GM21723 (cell line): Measurements from ENCODE around the gene SHLD1.

Experiments
- ATAC-seq: cut with Tn5 transposase; IDR thresholded peaks from one replicate; pipeline ENCODE4 v1.9.1; 2021; ENCODE audit warnings: mild to moderate bottlenecking, moderate library complexity; ENCODE audit not compliant: unreplicated experiment

SHLD1 gene

DNA sequence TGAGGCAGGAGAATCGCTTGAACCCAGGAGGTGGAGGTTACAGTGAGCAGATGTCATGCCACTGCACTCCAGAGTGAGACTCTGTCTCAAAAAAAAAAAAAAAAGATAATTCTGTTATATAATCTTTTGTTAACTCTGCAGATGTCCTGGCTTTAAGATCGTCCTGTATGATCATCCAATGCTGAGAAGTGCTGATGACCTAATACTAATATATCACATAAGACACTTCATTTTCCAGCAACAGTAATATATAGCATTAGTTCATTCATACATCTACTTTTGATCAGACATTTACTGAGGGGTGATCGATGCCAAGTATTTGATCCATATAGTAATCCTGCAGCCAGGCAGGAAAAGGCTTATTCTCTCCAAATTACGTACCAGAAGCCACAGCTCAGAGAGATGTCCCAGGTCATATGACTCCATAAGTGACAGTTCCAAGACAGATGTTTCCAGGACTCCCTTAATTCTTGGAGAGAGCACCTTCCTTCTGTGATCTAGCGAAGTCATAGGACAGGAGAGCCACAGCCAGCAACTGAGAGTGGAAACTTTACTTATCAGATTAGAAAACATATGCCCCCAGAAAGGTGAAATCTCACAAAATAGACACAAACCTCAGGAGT lies 60.7 kb downstream of the SHLD1 start:
- ATAC-seq: no peak

DNA sequence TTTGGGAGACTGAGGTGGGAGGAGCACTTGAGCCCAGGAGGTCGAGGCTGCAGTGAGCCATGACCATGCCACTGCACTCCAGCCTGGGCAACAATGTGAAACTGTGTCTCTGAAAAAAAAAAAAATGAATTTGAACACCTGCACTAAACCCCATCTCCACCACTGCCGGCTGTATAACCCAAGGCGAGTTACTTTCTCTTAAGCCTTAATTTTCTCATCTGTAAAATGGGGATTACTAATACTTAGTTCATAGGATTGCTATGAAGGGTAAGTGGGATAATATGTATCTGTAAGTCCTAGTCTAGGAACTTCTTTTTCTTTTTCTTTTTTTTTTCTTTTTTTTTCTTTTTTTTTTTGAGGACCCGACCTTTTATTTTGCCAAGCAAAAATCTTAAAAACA lies 61.5 kb downstream of the SHLD1 start:
- no peak for ATAC-seq

- ATAC-seq: no peak
These were observed 68.1 kb downstream of the SHLD1 start for GRCh38 chr20:5818346-5818681.

GRCh38 chr20:5820738-5821137 lies 70.5 kb downstream of the SHLD1 start:
- no peak for ATAC-seq

DNA sequence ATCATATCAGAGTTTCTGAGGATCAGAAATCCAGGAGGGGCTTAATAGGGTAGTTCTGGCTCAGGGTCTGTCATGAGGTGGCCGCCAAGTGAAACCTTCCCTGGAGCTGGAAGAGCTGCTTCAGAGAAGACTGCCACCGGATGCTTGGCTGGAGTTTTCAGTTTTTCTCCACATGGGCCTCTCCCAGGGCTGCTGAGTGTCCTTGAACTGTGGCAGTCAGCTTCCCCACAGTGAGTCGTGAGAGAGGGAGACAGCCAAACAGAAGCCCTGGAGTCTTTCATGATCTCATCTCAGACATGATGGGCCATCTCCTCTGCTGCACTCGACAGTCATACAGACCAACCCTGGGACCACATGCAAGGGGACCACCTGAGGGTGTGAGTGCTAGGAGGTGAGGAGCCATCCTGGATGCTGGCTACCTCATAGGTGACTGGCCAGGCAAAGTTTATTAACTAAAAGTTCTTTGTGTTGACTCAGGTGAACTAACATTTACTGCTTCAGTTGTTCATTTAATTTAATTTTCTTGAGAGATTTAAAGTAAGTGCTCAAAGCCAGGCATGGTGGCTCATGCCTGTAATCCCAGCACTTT lies 71.5 kb downstream of the SHLD1 start:
- ATAC-seq: no peak

GRCh38 chr20:5822569-5822968 lies 72.4 kb downstream of the SHLD1 start:
- no peak for ATAC-seq

DNA sequence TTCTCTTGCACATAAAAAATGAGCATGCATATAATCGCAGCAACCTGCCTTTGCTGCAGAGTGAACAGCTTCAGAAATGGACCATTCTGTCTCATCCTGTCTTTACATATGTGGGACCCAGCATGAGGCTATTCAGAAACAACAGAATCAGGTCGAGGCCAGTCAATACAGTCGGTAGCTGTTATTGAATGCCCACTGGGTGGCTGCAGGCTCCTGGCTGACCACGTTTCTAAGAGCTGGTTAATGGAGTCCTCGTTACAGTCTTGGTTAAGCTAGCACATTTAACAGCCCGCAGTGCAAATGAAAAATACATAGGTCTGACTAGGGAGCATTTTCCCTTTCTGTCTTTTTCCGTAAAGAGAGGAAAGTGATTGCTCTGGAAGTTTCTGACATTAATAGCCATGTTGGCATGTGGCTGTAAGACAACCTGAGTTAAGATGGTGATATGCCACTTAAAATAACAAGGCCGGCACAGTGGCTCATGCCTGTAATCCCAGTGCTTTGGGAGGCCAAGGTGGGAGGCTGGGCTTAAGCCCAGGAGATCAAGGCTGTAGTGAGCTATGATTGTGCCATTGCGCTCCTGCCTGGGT lies 75.0 kb downstream of the SHLD1 start:
- ATAC-seq: no peak

- no peak for ATAC-seq
These were observed 77.1 kb downstream of the SHLD1 start for GRCh38 chr20:5827098-5827853.

- no peak for ATAC-seq
These were observed 77.7 kb downstream of the SHLD1 start for GRCh38 chr20:5827861-5828260.

DNA sequence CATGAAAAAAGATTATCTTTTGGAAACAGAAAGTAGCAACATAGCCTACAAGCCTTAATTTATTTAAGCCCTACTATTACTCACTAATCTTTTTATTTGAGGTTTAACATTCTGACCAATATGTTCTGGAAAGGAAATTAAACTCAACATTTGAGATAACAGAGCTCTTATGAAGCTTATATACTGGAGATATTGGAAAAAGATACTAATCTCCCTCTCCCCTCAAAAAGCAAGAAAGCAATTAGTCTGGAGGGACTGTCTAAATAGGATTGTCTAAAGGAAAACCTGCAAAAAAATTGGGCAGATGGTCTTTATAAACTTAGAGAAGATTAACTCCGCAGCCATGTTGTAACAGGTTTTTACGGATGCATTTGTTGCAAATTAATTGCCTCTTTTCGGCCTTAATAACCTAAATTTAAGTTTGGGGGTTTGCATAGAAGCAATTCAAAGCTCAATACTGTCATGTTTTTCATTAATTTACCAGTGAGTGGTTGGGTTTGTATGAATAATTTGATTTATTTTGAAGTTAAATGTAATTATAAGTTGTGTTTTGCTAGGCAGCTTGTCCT lies 79.1 kb downstream of the SHLD1 start:
- ATAC-seq: no peak

DNA sequence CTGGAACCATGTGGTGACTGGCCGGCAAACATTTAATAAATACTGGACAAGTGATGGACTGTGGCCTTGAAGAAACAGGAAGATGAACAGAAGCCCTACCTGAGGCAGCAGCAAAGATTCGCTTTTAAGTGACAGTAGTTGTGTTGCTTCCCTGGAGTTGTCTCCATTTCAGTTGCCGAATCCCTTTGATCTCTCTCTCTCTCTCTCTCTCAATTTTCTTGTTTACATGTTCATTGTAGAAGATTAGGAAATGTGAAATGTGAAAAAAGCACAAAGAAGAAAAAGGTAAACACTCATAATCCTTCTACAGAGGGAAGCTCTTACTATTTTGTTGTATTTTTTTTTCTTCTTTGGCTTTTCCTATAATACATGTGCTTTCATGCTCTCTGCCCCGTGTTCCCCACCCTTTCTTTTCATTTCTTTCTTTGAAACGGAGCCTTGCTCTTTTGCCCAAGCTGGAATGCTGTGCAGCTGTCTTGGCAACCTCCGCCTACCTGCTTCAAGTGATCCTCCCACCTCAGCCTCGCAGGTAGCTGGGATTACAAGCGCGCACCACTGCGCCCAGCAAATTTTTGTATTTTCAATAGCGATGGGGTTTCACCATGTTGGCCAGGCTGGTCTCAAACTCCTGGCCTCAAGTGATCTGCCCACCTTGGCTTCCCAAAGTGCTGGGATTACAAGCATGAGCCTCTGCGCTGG lies 81.5 kb downstream of the SHLD1 start:
- no peak for ATAC-seq

DNA sequence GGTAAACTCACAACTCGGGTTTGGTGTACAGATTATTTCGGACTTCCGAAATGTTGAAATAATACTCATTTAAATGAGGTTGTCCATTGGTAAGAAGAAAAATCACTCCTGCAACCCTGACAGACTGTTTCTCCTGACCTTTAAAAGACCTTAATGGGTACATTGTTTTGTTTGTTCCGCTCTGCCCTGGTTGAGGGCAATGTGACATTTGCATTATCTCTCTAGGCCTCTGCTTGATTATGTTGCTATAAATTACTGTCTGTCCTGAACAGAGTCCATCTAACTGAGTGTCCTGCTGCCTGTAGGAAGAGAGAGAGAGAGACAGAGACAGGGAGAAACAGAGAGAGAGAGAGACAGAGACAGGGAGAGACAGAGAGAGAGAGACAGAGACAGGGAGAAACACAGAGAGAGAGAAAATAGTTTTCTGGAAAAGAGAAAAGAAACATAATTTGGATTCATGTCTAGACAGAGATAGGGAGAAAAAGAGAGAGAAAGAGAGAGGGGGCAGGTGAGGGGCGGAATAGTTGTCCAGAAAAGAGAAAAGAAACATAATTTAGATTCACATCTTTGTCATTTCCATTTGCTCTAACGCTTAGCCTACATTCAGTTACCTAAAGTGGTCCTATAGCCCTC lies 83.2 kb downstream of the SHLD1 start:
- no peak for ATAC-seq

- no peak for ATAC-seq
These were observed 84.3 kb downstream of the SHLD1 start for GRCh38 chr20:5834436-5835005.

DNA sequence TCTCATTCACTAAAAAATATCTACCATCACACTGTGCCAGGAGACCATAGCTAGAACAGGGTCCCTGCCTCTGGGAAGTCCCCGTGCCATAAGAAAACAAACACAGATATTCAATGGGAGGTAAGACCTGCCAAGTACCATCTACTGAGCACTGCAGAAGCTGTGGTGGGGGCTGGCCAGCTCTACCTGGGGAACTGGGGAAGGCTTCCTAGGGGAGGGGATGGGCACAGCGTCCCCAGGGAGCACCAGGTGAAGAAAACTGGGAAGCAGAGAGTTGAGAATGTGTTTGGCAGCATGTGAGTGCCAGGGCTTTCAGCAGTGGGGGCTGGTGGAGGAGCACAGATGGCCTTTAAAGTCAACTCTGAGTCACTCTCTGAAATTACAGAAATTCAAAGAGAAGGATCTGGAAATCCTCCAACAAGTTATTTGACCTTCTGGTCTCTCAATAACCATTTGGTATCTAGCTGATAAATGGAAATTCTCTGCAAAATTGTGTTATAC lies 85.2 kb downstream of the SHLD1 start:
- ATAC-seq: no peak

- no peak for ATAC-seq
These were observed 85.7 kb downstream of the SHLD1 start for GRCh38 chr20:5835871-5836270.

DNA sequence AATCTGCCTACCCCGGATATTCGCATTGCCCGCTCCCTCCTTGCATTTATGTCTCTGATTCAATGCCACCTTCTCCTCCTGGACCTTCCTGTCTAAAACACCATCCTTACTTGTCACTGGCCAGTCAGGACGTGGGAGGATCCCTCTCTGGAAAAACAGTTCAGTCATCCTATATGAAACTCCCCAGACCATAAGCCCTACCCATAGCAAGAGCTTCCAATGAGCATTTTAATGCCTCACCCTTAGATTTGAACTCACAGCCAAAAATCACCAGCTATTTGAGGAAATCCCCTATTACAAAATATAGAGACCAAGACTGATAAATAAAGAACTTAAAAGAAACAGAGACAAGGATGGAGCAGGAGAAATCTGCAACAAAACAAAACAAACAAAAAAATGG lies 86.4 kb downstream of the SHLD1 start:
- ATAC-seq: no peak

- no peak for ATAC-seq
These were observed 90.3 kb downstream of the SHLD1 start for GRCh38 chr20:5840411-5841002.

GRCh38 chr20:5841522-5841921 lies 91.3 kb downstream of the SHLD1 start:
- ATAC-seq: no peak

DNA sequence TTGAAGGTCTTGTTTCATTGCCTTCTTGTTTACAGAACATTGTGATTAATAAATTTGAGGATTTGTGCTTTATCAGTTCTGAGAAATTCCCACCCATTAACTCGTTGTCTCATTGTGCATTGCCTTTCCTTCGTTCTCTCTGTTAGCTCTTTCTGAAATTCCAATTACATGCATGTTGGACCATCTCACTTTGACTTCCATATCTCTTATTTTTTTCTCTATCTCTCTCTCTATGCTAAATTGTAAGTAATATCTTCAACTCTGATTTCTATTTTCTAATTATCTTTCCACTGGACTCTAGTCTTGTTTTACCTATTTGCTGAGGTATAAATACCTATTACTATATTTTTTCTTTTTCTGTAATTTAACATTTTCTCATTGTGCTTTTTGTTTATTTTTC lies 92.3 kb downstream of the SHLD1 start:
- no peak for ATAC-seq
